ENCODE measurements around the gene DAP.

- TF ChIP-seq, protein P1, sequence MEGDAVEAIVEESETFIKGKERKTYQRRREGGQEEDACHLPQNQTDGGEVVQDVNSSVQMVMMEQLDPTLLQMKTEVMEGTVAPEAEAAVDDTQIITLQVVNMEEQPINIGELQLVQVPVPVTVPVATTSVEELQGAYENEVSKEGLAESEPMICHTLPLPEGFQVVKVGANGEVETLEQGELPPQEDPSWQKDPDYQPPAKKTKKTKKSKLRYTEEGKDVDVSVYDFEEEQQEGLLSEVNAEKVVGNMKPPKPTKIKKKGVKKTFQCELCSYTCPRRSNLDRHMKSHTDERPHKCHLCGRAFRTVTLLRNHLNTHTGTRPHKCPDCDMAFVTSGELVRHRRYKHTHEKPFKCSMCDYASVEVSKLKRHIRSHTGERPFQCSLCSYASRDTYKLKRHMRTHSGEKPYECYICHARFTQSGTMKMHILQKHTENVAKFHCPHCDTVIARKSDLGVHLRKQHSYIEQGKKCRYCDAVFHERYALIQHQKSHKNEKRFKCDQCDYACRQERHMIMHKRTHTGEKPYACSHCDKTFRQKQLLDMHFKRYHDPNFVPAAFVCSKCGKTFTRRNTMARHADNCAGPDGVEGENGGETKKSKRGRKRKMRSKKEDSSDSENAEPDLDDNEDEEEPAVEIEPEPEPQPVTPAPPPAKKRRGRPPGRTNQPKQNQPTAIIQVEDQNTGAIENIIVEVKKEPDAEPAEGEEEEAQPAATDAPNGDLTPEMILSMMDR (IDR thresholded peaks at IDR 0.05) = no peak
- TF ChIP-seq POLR2A (IDR thresholded peaks at IDR 0.05) = no peak
Measured at GRCh38 chr5:10653751-10654400, 107.2 kb downstream of the DAP start.
